ENCODE data around the gene TBC1D7. TPM values are rescaled to one million over a fixed set of nuclear protein-coding genes. Genes with fewer than 3 reads are reported as not detected.

The TBC1D7 gene
- total RNA-seq, 2 donors from 2014 or later: 37.7 to 59.0 TPM

DNA sequence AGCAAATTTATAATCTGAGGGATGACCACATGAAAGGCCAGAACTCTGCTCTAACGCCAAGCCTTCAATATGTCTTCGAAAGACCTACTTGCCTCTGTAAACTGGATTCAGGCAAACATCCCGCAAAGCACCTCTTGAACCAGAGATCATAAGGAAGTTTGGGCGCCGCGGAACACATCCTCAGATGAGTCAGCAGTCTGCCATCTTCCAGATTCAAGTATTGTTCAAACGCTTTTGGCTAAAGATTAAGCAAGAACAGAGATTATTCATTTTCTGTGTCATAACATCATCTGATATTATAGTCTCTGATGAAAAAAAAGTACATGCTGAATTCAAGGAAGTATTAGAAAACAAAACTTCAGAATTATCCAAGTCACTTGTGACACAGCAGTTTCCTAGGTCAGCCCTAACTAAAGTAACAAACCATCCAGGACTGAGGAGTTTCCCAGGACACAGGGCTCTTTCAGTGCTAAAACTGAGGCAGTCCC lies 20.8 kb downstream of the TBC1D7 start:
- 94 to 96% methylated on average over 6 to 7 of the region's 7 CpGs for WGBS, 2 experiments (ENCODE audit: insufficient coverage in 1 of 2, insufficient read length in 1 of 2)

GRCh38 chr6:13305791-13306190 lies 22.5 kb downstream of the TBC1D7 start:
- Histone ChIP-seq H3K4me1 (ENCODE audit: control insufficient read depth, insufficient read depth, low read length) (no peaks in the 10 kb centered on the region), H3K27me3 (ENCODE audit: control insufficient read depth, insufficient read depth, low read length, poor library complexity, severe bottlenecking) (no peaks in the 10 kb centered on the region), H3K9me3 (ENCODE audit: control insufficient read depth, low read length) (no peaks in the 10 kb centered on the region), H3K27ac (ENCODE audit: low read depth, low read length) (no peak overlapping the region), H3K4me3 (ENCODE audit: low read length) (no peak overlapping the region), H3K9ac (ENCODE audit: extremely low read depth, low read length, poor library complexity, severe bottlenecking) (no peak overlapping the region), H3K36me3 (ENCODE audit: control insufficient read depth, insufficient read depth, low read length) (peaks cover 90% of the 10 kb centered on the region)
- DNase-seq: no peak
- Mint-ChIP-seq H3K4me3 (no peak overlapping the region), H3K27ac (no peak overlapping the region), H3K27me3 (ENCODE audit: insufficient read depth) (no peaks in the 10 kb centered on the region), H3K36me3 (ENCODE audit: low read depth) (peaks cover 65% of the 10 kb centered on the region), H3K4me1 (no peaks in the 10 kb centered on the region), H3K9me3 (no peaks in the 10 kb centered on the region)
- 96% methylated on average over 1 of the region's 1 CpG; no CpG with 5 or more reads in 1 of the 2 experiments for WGBS, 2 experiments (ENCODE audit: insufficient coverage in 1 of 2, insufficient read length in 1 of 2)
- no peak for TF ChIP-seq CTCF (conservative IDR thresholded peaks at IDR 0.05)

More for the DNA sequence above, 20.8 kb downstream of the TBC1D7 start:
- no peak overlapping the region for H3K27ac Mint-ChIP-seq
- DNase-seq: peak; percentile 15
- TF ChIP-seq CTCF (conservative IDR thresholded peaks at IDR 0.05): no peak
- H3K4me1 Mint-ChIP-seq: no peaks in the 10 kb centered on the region
- Histone ChIP-seq H3K9ac (ENCODE audit: extremely low read depth, low read length, poor library complexity, severe bottlenecking) (no peak overlapping the region), H3K27me3 (ENCODE audit: control insufficient read depth, insufficient read depth, low read length, poor library complexity, severe bottlenecking) (no peaks in the 10 kb centered on the region), H3K27ac (ENCODE audit: low read depth, low read length) (no peak overlapping the region), H3K4me3 (ENCODE audit: low read length) (no peak overlapping the region), H3K36me3 (ENCODE audit: control insufficient read depth, insufficient read depth, low read length) (peaks cover 84% of the 10 kb centered on the region), H3K9me3 (ENCODE audit: control insufficient read depth, low read length) (no peaks in the 10 kb centered on the region), H3K4me1 (ENCODE audit: control insufficient read depth, insufficient read depth, low read length) (no peaks in the 10 kb centered on the region)
- no peak overlapping the region for H3K4me3 Mint-ChIP-seq
- peaks cover 63% of the 10 kb centered on the region for H3K36me3 Mint-ChIP-seq (ENCODE audit: low read depth)
- H3K9me3 Mint-ChIP-seq: no peaks in the 10 kb centered on the region
- H3K27me3 Mint-ChIP-seq (ENCODE audit: insufficient read depth): no peaks in the 10 kb centered on the region

GRCh38 chr6:13305288-13305687 lies 23.0 kb downstream of the TBC1D7 start:
- no peaks in the 10 kb centered on the region for H3K27me3 ChIP-seq (ENCODE audit: control insufficient read depth, insufficient read depth, low read length, poor library complexity, severe bottlenecking)
- no peak for DNase-seq
- Mint-ChIP-seq H3K4me3 (no peak overlapping the region), H3K36me3 (ENCODE audit: low read depth) (peaks cover 68% of the 10 kb centered on the region), H3K27me3 (ENCODE audit: insufficient read depth) (no peaks in the 10 kb centered on the region), H3K4me1 (no peaks in the 10 kb centered on the region), H3K9me3 (no peaks in the 10 kb centered on the region), H3K27ac (no peak overlapping the region)
- 91 to 97% methylated on average over 2 to 3 of the region's 4 CpGs for WGBS, 2 experiments (ENCODE audit: insufficient coverage in 1 of 2, insufficient read length in 1 of 2)
- H3K4me3 ChIP-seq (ENCODE audit: low read length): no peak overlapping the region
- no peaks in the 10 kb centered on the region for H3K9me3 ChIP-seq (ENCODE audit: control insufficient read depth, low read length)
- H3K36me3 ChIP-seq (ENCODE audit: control insufficient read depth, insufficient read depth, low read length): peaks cover 92% of the 10 kb centered on the region
- H3K27ac ChIP-seq (ENCODE audit: low read depth, low read length): no peak overlapping the region
- no peak overlapping the region for H3K9ac ChIP-seq (ENCODE audit: extremely low read depth, low read length, poor library complexity, severe bottlenecking)
- no peaks in the 10 kb centered on the region for H3K4me1 ChIP-seq (ENCODE audit: control insufficient read depth, insufficient read depth, low read length)
- TF ChIP-seq CTCF (conservative IDR thresholded peaks at IDR 0.05): no peak

Data from endodermal cell (in vitro differentiated cells).